H9 (cell line): Measurements from ENCODE around the gene NCEH1. TPM values are rescaled to one million over a fixed set of nuclear protein-coding genes. Genes with fewer than 3 reads are reported as not detected.

Experiments
- DNase-seq: peaks from one replicate; pipeline ENCODE4 v3.0.0-alpha.2; 2017
- H2AFZ ChIP-seq: one replicate; pipeline ENCODE4 v1.6.1; 2013; ENCODE audit warnings: mild to moderate bottlenecking, low read length, control low read depth, moderate library complexity
- H2AK5ac ChIP-seq: 2 replicates; pipeline ENCODE4 v1.6.1; 2013; ENCODE audit warnings: low read length, control low read depth, mixed read lengths; ENCODE audit not compliant: insufficient read length
- H2BK120ac ChIP-seq: one replicate; pipeline ENCODE4 v1.6.1; 2013; ENCODE audit warnings: low read depth, mild to moderate bottlenecking, low read length, control low read depth, inconsistent platforms; ENCODE audit not compliant: poor library complexity, severe bottlenecking
- H2BK12ac ChIP-seq: 2 replicates; pipeline ENCODE4 v1.6.1; 2013; ENCODE audit warnings: low read length, control low read depth, mixed read lengths, low read depth; ENCODE audit not compliant: insufficient read length
- H2BK15ac ChIP-seq: 2 replicates; pipeline ENCODE4 v1.6.1; 2013; ENCODE audit warnings: low read depth, low read length, control low read depth
- H2BK20ac ChIP-seq: one replicate; pipeline ENCODE4 v1.6.1; 2013; ENCODE audit warnings: low read depth, mild to moderate bottlenecking, low read length, control low read depth, inconsistent platforms; ENCODE audit not compliant: poor library complexity, severe bottlenecking
- H2BK5ac ChIP-seq: 2 replicates; pipeline ENCODE4 v1.6.1; 2013; ENCODE audit warnings: low read length, control low read depth, mixed read lengths; ENCODE audit not compliant: insufficient read length
- H3K14ac ChIP-seq: 2 replicates; pipeline ENCODE4 v1.6.1; 2013; ENCODE audit warnings: low read length, control low read depth; ENCODE audit not compliant: insufficient read depth
- H3K18ac ChIP-seq: 2 replicates; pipeline ENCODE4 v1.6.1; 2013; ENCODE audit warnings: low read depth, mild to moderate bottlenecking, mixed read lengths, low read length, control low read depth; ENCODE audit not compliant: insufficient read length
- H3K23ac ChIP-seq: 2 replicates; pipeline ENCODE4 v1.6.1; 2013; ENCODE audit warnings: low read length, control low read depth, mixed read lengths, low read depth; ENCODE audit not compliant: insufficient read length
- H3K23me2 ChIP-seq: 2 replicates; pipeline ENCODE4 v1.6.1; 2013; ENCODE audit warnings: low read depth, mild to moderate bottlenecking, mixed read lengths, low read length, control low read depth; ENCODE audit not compliant: insufficient read length, poor library complexity, severe bottlenecking
- H3K27ac ChIP-seq: 2 replicates; pipeline ENCODE4 v1.5.1; 2013; ENCODE audit warnings: low read length, control low read depth, mixed read lengths, low read depth; ENCODE audit not compliant: insufficient read length
- H3K27me3 ChIP-seq: 2 replicates; pipeline ENCODE4 v1.6.1; 2013; ENCODE audit warnings: low read length, control low read depth, inconsistent platforms; ENCODE audit not compliant: insufficient read depth
- H3K4ac ChIP-seq: 2 replicates; pipeline ENCODE4 v1.6.1; 2013; ENCODE audit warnings: low read depth, mild to moderate bottlenecking, control low read depth, inconsistent platforms, low read length, moderate library complexity
- H3K4me1 ChIP-seq: 2 replicates; pipeline ENCODE4 v1.6.1; 2013; ENCODE audit warnings: low read length, control low read depth, inconsistent platforms; ENCODE audit not compliant: insufficient read depth
- H3K4me2 ChIP-seq: 2 replicates; pipeline ENCODE4 v1.6.1; 2013; ENCODE audit warnings: low read length, control low read depth, mixed read lengths; ENCODE audit not compliant: insufficient read length, insufficient read depth
- H3K56ac ChIP-seq: 2 replicates; pipeline ENCODE4 v1.6.1; 2013; ENCODE audit warnings: low read depth, mild to moderate bottlenecking, mixed read lengths, low read length, control low read depth; ENCODE audit not compliant: insufficient read length
- H3K79me1 ChIP-seq: 2 replicates; pipeline ENCODE4 v1.6.1; 2013; ENCODE audit warnings: low read depth, mild to moderate bottlenecking, moderate library complexity, low read length, control low read depth, inconsistent platforms; ENCODE audit not compliant: insufficient read depth, poor library complexity, severe bottlenecking
- H3K79me2 ChIP-seq: 2 replicates; pipeline ENCODE4 v1.6.1; 2013; ENCODE audit warnings: low read length, control low read depth, inconsistent platforms; ENCODE audit not compliant: insufficient read depth
- H3K9ac ChIP-seq: 2 replicates; pipeline ENCODE4 v1.6.1; 2013; ENCODE audit warnings: low read length, control low read depth, mixed read lengths; ENCODE audit not compliant: insufficient read length; ENCODE audit errors: extremely low read depth
- H3K9me3 ChIP-seq: one replicate; pipeline ENCODE4 v1.6.1; 2013; ENCODE audit warnings: low read depth, low read length, inconsistent platforms; ENCODE audit not compliant: control insufficient read depth
- H3T11ph ChIP-seq: one replicate; pipeline ENCODE4 v1.6.1; 2013; ENCODE audit warnings: mild to moderate bottlenecking, low read length, control low read depth, inconsistent platforms
- H4K20me1 ChIP-seq: one replicate; pipeline ENCODE4 v1.6.1; 2013; ENCODE audit not compliant: control insufficient read depth, insufficient read length, insufficient read depth
- H4K5ac ChIP-seq: 2 replicates; pipeline ENCODE4 v1.6.1; 2013; ENCODE audit warnings: low read depth, mild to moderate bottlenecking, mixed read lengths, low read length, control low read depth; ENCODE audit not compliant: insufficient read length
- H4K8ac ChIP-seq: replicated peaks from 2 replicates; pipeline ENCODE4 v1.6.1; 2013; ENCODE audit warnings: low read length, control low read depth, mixed read lengths, low read depth; ENCODE audit not compliant: insufficient read length
- H4K91ac ChIP-seq: 2 replicates; pipeline ENCODE4 v1.6.1; 2013; ENCODE audit warnings: low read depth, mild to moderate bottlenecking, moderate library complexity, mixed read lengths, low read length, control low read depth; ENCODE audit not compliant: insufficient read length
- H3K27ac Mint-ChIP-seq, 3 experiments: 2 replicates in 2 of 3; 3 replicates in 1 of 3; pipeline ENCODE4 v1.8.0; 2020 to 2021; ENCODE audit warnings: mixed read lengths in 3 of 3, mild to moderate bottlenecking in 1 of 3, moderate library complexity in 1 of 3
- H3K27me3 Mint-ChIP-seq: 2 replicates; pipeline ENCODE4 v1.8.0; 2021; ENCODE audit warnings: low read depth, mild to moderate bottlenecking, moderate library complexity, mixed read lengths
- H3K36me3 Mint-ChIP-seq, 3 experiments: 2 replicates in 2 of 3; 3 replicates in 1 of 3; pipeline ENCODE4 v1.8.0; 2020 to 2021; ENCODE audit warnings: low read depth in 3 of 3, mixed read lengths in 3 of 3; ENCODE audit not compliant: insufficient read depth in 1 of 3
- H3K4me1 Mint-ChIP-seq, 2 experiments: 2 replicates each; pipeline ENCODE4 v1.8.0; 2020; ENCODE audit warnings: mixed read lengths in 2 of 2
- H3K4me3 Mint-ChIP-seq, 2 experiments: 2 replicates in 1 of 2; 3 replicates in 1 of 2; pipeline ENCODE4 v1.8.0; 2020 to 2021; ENCODE audit warnings: mild to moderate bottlenecking in 2 of 2, mixed read lengths in 2 of 2, moderate library complexity in 1 of 2
- H3K9me3 Mint-ChIP-seq, 2 experiments: 2 replicates in 1 of 2; 3 replicates in 1 of 2; pipeline ENCODE4 v1.8.0; 2020; ENCODE audit warnings: mild to moderate bottlenecking in 2 of 2, mixed read lengths in 2 of 2, moderate library complexity in 1 of 2
- CTCF ChIP-seq: fragments of 200-600 bp; sonication (generic); conservative IDR thresholded peaks from 3 replicates; pipeline ENCODE4 v1.8.0; 2021; ENCODE audit warnings: antibody characterized with exemption, mild to moderate bottlenecking
- total RNA-seq: library from RNA; stranded (reverse); gene quantifications from 2 replicates; pipeline ENCODE4 v1.2.1, GENCODE V29; 2021

The NCEH1 gene
- total RNA-seq, 1 experiment from 2014 or later, result 2.3 TPM

- H3K4me3 Mint-ChIP-seq, result no peak overlapping the region
- no peak overlapping the region for H3T11ph ChIP-seq
- H3K79me2 ChIP-seq, result no peaks in the 10 kb centered on the region
- no peaks in the 10 kb centered on the region for H4K20me1 ChIP-seq
- no peaks in the 10 kb centered on the region for H3K23me2 ChIP-seq
- H3K56ac ChIP-seq, result no peak overlapping the region
- no peak overlapping the region for H3K23ac ChIP-seq
- no peak for DNase-seq
- H4K5ac ChIP-seq, result no peak overlapping the region
- no peaks in the 10 kb centered on the region for H3K4me1 ChIP-seq
- H2BK120ac ChIP-seq, result no peak overlapping the region
- no peaks in the 10 kb centered on the region for H3K27me3 Mint-ChIP-seq
- H3K9me3 Mint-ChIP-seq, result peaks cover 0 to 5% of the 10 kb centered on the region in 2 experiments; a peak in 1 of 5 replicates
- no peak overlapping the region for H2AK5ac ChIP-seq
- H3K79me1 ChIP-seq, result no peaks in the 10 kb centered on the region
- no peak overlapping the region for H3K9ac ChIP-seq
- no peak overlapping the region for H4K8ac ChIP-seq
- H3K4me1 Mint-ChIP-seq, result no peaks in the 10 kb centered on the region
- no peak overlapping the region for H3K18ac ChIP-seq
- H4K91ac ChIP-seq, result no peak overlapping the region
- H2BK20ac ChIP-seq, result no peak overlapping the region
- no peak overlapping the region for H3K4ac ChIP-seq
- no peak overlapping the region for H3K4me2 ChIP-seq
- H3K36me3 Mint-ChIP-seq, result no peaks in the 10 kb centered on the region; a peak in 2 of 7 replicates
- no peak overlapping the region for H3K27ac Mint-ChIP-seq
- no peak for TF ChIP-seq CTCF
- H2AFZ ChIP-seq, result no peak overlapping the region
- no peak overlapping the region for H2BK5ac ChIP-seq
- no peak overlapping the region for H2BK15ac ChIP-seq
- no peak overlapping the region for H3K27ac ChIP-seq
- H2BK12ac ChIP-seq, result no peak overlapping the region
- no peaks in the 10 kb centered on the region for H3K9me3 ChIP-seq
- H3K27me3 ChIP-seq, result no peaks in the 10 kb centered on the region
- H3K14ac ChIP-seq, result no peak overlapping the region
These were observed 129.1 kb downstream of the NCEH1 start for GRCh38 chr3:172581757-172582166.
